Activated CD8-positive, alpha-beta T cell treated with anti-CD3 and anti-CD28 coated beads for 36 hours (primary cell): ENCODE measurements around the gene AQP1. TPM values are rescaled to one million over a fixed set of nuclear protein-coding genes. Genes with fewer than 3 reads are reported as not detected.

Experiments used
- ATAC-seq: fragments of 200-7000 bp; cut with Tn5 transposase; one replicate; pipeline ENCODE4 v1.10.0; 2021; ENCODE audit warnings: mild to moderate bottlenecking, moderate library complexity
- CTCF ChIA-PET: fragments of 350-600 bp; sonication (Branson Sonifier 250); formaldehyde crosslinking; loops from one replicate; lab custom pipeline; 2021; ENCODE audit warnings: antibody characterized with exemption; lab: Charles Lee
- POLR2A ChIA-PET: fragments of 350-600 bp; sonication (Branson Sonifier 250); formaldehyde crosslinking; loops from one replicate; lab custom pipeline; 2021; ENCODE audit warnings: antibody characterized with exemption; lab: Charles Lee
- DNase-seq: peaks from one replicate; pipeline ENCODE4 v3.0.0-alpha.2; 2020
- H3K27ac Mint-ChIP-seq: one replicate; pipeline ENCODE4 v1.8.0; 2021; ENCODE audit warnings: mild to moderate bottlenecking, mixed read lengths
- H3K27me3 Mint-ChIP-seq: one replicate; pipeline ENCODE4 v1.8.0; 2021; ENCODE audit warnings: mixed read lengths
- H3K36me3 Mint-ChIP-seq: one replicate; pipeline ENCODE4 v1.8.0; 2021; ENCODE audit warnings: low read depth, mixed read lengths
- H3K4me1 Mint-ChIP-seq: one replicate; pipeline ENCODE4 v1.8.0; 2021; ENCODE audit warnings: low read depth, mixed read lengths
- H3K4me3 Mint-ChIP-seq: one replicate; pipeline ENCODE4 v1.8.0; 2021; ENCODE audit warnings: mild to moderate bottlenecking, moderate library complexity, mixed read lengths
- H3K9me3 Mint-ChIP-seq: one replicate; pipeline ENCODE4 v1.8.0; 2021; ENCODE audit warnings: mixed read lengths
- intact Hi-C: fragments of 100-400 bp; cut with micrococcal nuclease; formaldehyde crosslinking; loops from one replicate; pipeline ENCODE4 v1.10.0; 2022
- total RNA-seq, 2 experiments: library from RNA; stranded (reverse); gene quantifications; one replicate each; pipeline ENCODE4 v1.2.3, GENCODE V29; 2021
- TF ChIP-seq, protein P1 (sequence below): fragments of 200-600 bp; IDR thresholded peaks from one replicate; pipeline ENCODE4 v1.8.0; 2022; ENCODE audit warnings: antibody characterized with exemption, mild to moderate bottlenecking

The AQP1 gene
- total RNA-seq, 2 experiments from 2014 or later, result 0.22 to 0.27 TPM

DNA sequence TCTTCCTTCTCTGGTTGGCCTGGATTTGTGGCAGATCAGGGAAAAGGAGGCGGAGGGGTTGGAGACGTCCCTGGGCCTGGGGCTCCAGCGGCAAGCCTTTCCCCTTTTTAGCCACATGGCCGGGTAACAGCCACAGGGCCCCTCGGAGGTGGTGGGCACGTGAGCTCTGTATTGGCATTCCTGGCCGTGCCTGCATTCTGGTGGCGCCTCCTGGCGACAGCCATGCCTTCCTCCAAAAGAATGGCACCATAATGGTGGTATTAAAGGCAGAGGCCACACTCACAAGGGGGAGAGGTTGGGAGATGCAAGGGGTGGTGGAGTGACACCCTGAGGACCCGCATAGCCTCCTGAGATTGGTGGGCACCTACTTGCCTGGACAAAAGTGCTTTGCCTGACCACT lies 3.0 kb upstream of the AQP1 start:
- ChIA-PET CTCF (no interaction called here), POLR2A (no interaction called here)
- Mint-ChIP-seq H3K4me3 (no peak overlapping the region), H3K27me3 (no peaks in the 10 kb centered on the region), H3K27ac (no peak overlapping the region), H3K4me1 (no peaks in the 10 kb centered on the region), H3K36me3 (no peaks in the 10 kb centered on the region), H3K9me3 (no peaks in the 10 kb centered on the region)
- no peak for ATAC-seq
- intact Hi-C loops, result no loop called here
- DNase-seq, result no peak
- TF ChIP-seq, protein P1, sequence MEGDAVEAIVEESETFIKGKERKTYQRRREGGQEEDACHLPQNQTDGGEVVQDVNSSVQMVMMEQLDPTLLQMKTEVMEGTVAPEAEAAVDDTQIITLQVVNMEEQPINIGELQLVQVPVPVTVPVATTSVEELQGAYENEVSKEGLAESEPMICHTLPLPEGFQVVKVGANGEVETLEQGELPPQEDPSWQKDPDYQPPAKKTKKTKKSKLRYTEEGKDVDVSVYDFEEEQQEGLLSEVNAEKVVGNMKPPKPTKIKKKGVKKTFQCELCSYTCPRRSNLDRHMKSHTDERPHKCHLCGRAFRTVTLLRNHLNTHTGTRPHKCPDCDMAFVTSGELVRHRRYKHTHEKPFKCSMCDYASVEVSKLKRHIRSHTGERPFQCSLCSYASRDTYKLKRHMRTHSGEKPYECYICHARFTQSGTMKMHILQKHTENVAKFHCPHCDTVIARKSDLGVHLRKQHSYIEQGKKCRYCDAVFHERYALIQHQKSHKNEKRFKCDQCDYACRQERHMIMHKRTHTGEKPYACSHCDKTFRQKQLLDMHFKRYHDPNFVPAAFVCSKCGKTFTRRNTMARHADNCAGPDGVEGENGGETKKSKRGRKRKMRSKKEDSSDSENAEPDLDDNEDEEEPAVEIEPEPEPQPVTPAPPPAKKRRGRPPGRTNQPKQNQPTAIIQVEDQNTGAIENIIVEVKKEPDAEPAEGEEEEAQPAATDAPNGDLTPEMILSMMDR, result no peak

DNA sequence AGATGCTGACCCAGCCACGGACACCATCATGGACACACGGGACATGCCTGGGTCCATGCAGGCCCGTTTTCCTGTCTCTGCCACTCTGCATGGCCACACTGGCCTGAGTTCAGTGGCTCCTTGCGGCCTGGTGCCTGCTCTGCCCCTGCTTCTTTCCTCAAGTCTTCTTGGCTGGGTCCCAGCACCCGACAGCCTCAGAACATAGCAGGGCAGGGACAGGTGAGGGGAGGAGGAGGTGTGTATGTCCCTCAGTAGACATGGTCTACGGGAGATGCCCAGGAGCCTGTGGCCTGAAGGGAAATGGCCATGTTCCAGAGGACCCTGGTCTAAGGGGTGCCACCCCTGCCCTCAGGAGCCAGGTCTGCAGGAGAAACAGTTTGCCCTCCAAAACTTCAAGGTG lies 2.2 kb upstream of the AQP1 start:
- DNase-seq (no peak), ATAC-seq (no peak)
- intact Hi-C loops, result no loop called here
- Mint-ChIP-seq H3K4me1 (no peaks in the 10 kb centered on the region), H3K36me3 (no peaks in the 10 kb centered on the region), H3K4me3 (no peak overlapping the region), H3K27me3 (no peaks in the 10 kb centered on the region), H3K27ac (no peak overlapping the region), H3K9me3 (no peaks in the 10 kb centered on the region)
- CTCF ChIA-PET, result no interaction called here
- POLR2A ChIA-PET, result no interaction called here
- TF ChIP-seq, protein P1, result no peak

DNA sequence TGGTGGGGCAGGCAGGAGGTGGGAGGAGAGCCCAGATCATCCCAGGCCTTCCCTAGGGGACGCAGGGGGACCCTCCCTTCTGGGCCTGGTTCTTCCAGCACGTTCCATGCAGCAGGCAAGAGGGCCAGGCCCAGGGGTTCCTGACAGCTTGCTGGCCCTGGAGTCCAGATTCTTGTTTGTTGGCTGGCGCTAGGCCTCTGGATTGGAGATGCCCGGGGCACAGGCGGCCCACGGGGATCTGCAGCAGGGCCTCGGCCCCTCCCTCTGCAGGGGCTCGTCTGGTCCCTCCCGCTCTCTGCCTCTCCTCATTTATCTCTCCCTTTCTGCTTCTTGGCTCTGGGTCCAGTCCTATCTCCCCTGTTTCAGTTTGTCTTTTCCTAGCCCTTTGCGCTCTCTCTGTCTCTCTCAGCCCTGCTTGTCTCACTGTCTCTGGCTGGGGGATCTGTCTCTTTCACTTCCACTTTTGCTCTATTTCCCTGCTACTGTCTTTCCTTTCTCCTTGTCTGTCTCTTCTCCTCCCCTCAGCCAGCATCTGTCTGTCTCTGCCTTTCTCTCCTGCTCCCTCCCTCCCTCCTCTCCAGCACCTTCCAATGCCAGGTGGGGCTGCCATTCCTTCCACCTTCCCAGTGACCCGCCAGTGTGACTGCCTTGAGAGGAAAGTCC lies 1.1 kb upstream of the AQP1 start:
- Mint-ChIP-seq H3K4me3 (no peak overlapping the region), H3K27ac (no peak overlapping the region), H3K27me3 (no peaks in the 10 kb centered on the region), H3K9me3 (no peaks in the 10 kb centered on the region), H3K36me3 (no peaks in the 10 kb centered on the region), H3K4me1 (no peaks in the 10 kb centered on the region)
- ChIA-PET CTCF (no interaction called here), POLR2A (no interaction called here)
- intact Hi-C loops, result no loop called here
- DNase-seq (no peak), ATAC-seq (no peak)
- TF ChIP-seq, protein P1, result no peak

DNA sequence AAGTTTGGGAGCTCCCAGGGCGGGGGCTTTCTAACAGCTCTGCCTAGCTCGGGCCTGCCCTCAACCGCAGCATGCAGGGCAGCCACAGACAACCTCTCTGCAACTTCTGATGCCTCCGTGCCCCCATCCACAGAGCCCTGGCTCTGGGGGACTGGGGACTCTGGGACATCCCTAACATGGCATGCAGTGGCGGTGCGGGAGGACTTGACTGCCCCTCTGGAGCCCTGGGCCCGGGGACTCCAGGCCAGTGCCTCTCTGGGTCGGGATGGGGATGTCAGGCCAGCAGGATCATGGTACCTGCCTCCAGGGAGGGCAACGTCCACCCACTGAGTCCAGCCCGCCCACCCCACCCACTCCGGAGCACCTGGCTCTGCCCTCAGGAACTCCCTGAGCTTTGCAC lies 520 bp upstream of the AQP1 start:
- no peaks in the 10 kb centered on the region for H3K27me3 Mint-ChIP-seq
- no peaks in the 10 kb centered on the region for H3K36me3 Mint-ChIP-seq
- no peaks in the 10 kb centered on the region for H3K4me1 Mint-ChIP-seq
- no peak overlapping the region for H3K27ac Mint-ChIP-seq
- DNase-seq (no peak), ATAC-seq (no peak)
- TF ChIP-seq, protein P1, result no peak
- no peaks in the 10 kb centered on the region for H3K9me3 Mint-ChIP-seq
- CTCF ChIA-PET, result no interaction called here
- POLR2A ChIA-PET, result no interaction called here
- intact Hi-C loops, result no loop called here
- no peak overlapping the region for H3K4me3 Mint-ChIP-seq

DNA sequence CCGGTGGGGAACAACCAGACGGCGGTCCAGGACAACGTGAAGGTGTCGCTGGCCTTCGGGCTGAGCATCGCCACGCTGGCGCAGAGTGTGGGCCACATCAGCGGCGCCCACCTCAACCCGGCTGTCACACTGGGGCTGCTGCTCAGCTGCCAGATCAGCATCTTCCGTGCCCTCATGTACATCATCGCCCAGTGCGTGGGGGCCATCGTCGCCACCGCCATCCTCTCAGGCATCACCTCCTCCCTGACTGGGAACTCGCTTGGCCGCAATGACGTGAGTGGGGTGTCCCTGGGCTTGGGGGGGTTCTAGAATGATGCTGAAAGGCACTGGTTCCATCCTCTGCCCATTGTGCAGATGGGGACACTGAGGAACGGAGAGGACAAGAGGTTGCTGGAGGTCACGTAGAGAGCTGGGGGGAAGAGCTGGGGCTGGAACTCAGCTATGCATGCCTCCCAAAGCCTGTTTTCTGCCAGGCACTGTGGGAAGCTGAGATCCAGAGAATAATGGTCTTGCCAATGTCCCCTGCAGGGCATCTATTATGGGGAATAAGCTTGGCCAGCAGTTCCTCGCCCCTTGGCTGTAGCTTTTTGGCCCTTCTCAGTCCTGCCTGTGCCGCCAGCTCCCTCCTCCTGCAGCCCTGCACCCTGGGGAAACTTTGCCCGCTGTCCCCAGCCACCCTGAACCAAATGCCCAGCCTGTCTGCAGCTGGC lies 523 bp downstream of the AQP1 start:
- ChIA-PET POLR2A (no interaction called here), CTCF (no interaction called here)
- TF ChIP-seq, protein P1, result no peak
- Mint-ChIP-seq H3K27ac (no peak overlapping the region), H3K4me3 (no peak overlapping the region), H3K36me3 (no peaks in the 10 kb centered on the region), H3K4me1 (no peaks in the 10 kb centered on the region), H3K9me3 (no peaks in the 10 kb centered on the region), H3K27me3 (no peaks in the 10 kb centered on the region)
- no peak for DNase-seq
- intact Hi-C loops, result no loop called here
- ATAC-seq, result no peak
